ENCODE results near the gene NPAT.
"Not testable (repeated sequence)": the region's sequence is repeated elsewhere in the genome, so short reads cannot be mapped to it uniquely, and the experiment has no call there.

Gene NPAT

GRCh38 chr11:108218912-108219783 is 3.3 kb downstream of the NPAT start:
- no peak for DNase-seq

- DNase-seq, result no peak
Measured at GRCh38 chr11:108218455-108218854, 4.0 kb downstream of the NPAT start.

GRCh38 chr11:108216988-108217387 is 5.5 kb downstream of the NPAT start:
- no peak for DNase-seq

- DNase-seq, result no peak
Measured at GRCh38 chr11:108213784-108214183, 8.7 kb downstream of the NPAT start.

GRCh38 chr11:108210441-108210840 is 12.0 kb downstream of the NPAT start:
- no peak for DNase-seq

GRCh38 chr11:108207683-108208060 is 14.8 kb downstream of the NPAT start:
- no peak for DNase-seq

- DNase-seq, result no peak
Measured at GRCh38 chr11:108206969-108207682, 15.3 kb downstream of the NPAT start.

- DNase-seq, result no peak
Measured at GRCh38 chr11:108206171-108206570, 16.3 kb downstream of the NPAT start.

- no peak for DNase-seq
Measured at GRCh38 chr11:108204929-108205499, 17.4 kb downstream of the NPAT start.

GRCh38 chr11:108204376-108204775 is 18.1 kb downstream of the NPAT start:
- DNase-seq, result no peak

- DNase-seq, result no peak
Measured at GRCh38 chr11:108203075-108203474, 19.4 kb downstream of the NPAT start.

GRCh38 chr11:108199446-108200321 is 22.8 kb downstream of the NPAT start:
- DNase-seq, result no peak

GRCh38 chr11:108198833-108199232 is 23.6 kb downstream of the NPAT start:
- DNase-seq, result no peak

- DNase-seq, result no peak
Measured at GRCh38 chr11:108197351-108197750, 25.1 kb downstream of the NPAT start.

GRCh38 chr11:108196901-108197300 is 25.5 kb downstream of the NPAT start:
- no peak for DNase-seq

GRCh38 chr11:108193725-108194124 is 28.7 kb downstream of the NPAT start:
- DNase-seq, result no peak

- DNase-seq, result no peak
Measured at GRCh38 chr11:108177570-108177969, 44.9 kb downstream of the NPAT start.

GRCh38 chr11:108170184-108170583 is 52.3 kb downstream of the NPAT start:
- no peak for DNase-seq

- no peak for DNase-seq
Measured at GRCh38 chr11:108167624-108168023, 54.8 kb downstream of the NPAT start.

GRCh38 chr11:108162878-108163277 is 59.6 kb downstream of the NPAT start:
- not testable (repeated sequence) for DNase-seq

GRCh38 chr11:108160970-108161566 is 61.4 kb downstream of the NPAT start:
- no peak for DNase-seq

GRCh38 chr11:108154591-108154990 is 67.8 kb downstream of the NPAT start:
- DNase-seq, result no peak
